Parathyroid adenoma (tissue), 2 donors: ENCODE data around the gene MEA1.
A peak's percentile ranks its signal among the peaks of the same experiment; 100 is the strongest.

Experiments
- H2AFZ ChIP-seq: fragments of 300-600 bp; sonication (generic); one replicate; pipeline ENCODE4 v1.7.0; 2017; ENCODE audit warnings: antibody characterized with exemption, mild to moderate bottlenecking
- H3K27ac ChIP-seq: fragments of 300-600 bp; sonication (generic); one replicate; pipeline ENCODE4 v1.7.0; 2017
- H3K27me3 ChIP-seq: fragments of 300-600 bp; sonication (generic); one replicate; pipeline ENCODE4 v1.7.0; 2017; ENCODE audit warnings: low read length; ENCODE audit not compliant: control insufficient read depth, insufficient read depth
- H3K36me3 ChIP-seq: fragments of 300-600 bp; sonication (generic); one replicate; pipeline ENCODE4 v1.7.0; 2017; ENCODE audit warnings: low read length; ENCODE audit not compliant: control insufficient read depth, insufficient read depth
- H3K4me1 ChIP-seq: fragments of 300-600 bp; sonication (generic); one replicate; pipeline ENCODE4 v1.7.0; 2017; ENCODE audit warnings: control low read depth
- H3K4me2 ChIP-seq: fragments of 300-600 bp; sonication (generic); one replicate; pipeline ENCODE4 v1.7.0; 2017; ENCODE audit warnings: low read length
- H3K4me3 ChIP-seq: fragments of 300-600 bp; sonication (generic); one replicate; pipeline ENCODE4 v1.7.0; 2017; ENCODE audit warnings: low read depth, low read length
- H3K79me2 ChIP-seq: fragments of 300-600 bp; sonication (generic); one replicate; pipeline ENCODE4 v1.7.0; 2017; ENCODE audit warnings: control low read depth
- H3K9ac ChIP-seq: fragments of 300-600 bp; sonication (generic); one replicate; pipeline ENCODE4 v1.7.0; 2017; ENCODE audit warnings: mild to moderate bottlenecking
- H3K9me3 ChIP-seq: fragments of 300-600 bp; sonication (generic); one replicate; pipeline ENCODE4 v1.7.0; 2017; ENCODE audit warnings: low read length; ENCODE audit not compliant: control insufficient read depth
- TF ChIP-seq, protein P1 (sequence below): fragments of 300-600 bp; sonication (generic); IDR thresholded peaks from one replicate; pipeline ENCODE4 v1.7.0; 2017; ENCODE audit warnings: antibody characterized with exemption, mild to moderate bottlenecking
- donor health status: primary hyperparathyroidism.

MEA1 gene

DNA sequence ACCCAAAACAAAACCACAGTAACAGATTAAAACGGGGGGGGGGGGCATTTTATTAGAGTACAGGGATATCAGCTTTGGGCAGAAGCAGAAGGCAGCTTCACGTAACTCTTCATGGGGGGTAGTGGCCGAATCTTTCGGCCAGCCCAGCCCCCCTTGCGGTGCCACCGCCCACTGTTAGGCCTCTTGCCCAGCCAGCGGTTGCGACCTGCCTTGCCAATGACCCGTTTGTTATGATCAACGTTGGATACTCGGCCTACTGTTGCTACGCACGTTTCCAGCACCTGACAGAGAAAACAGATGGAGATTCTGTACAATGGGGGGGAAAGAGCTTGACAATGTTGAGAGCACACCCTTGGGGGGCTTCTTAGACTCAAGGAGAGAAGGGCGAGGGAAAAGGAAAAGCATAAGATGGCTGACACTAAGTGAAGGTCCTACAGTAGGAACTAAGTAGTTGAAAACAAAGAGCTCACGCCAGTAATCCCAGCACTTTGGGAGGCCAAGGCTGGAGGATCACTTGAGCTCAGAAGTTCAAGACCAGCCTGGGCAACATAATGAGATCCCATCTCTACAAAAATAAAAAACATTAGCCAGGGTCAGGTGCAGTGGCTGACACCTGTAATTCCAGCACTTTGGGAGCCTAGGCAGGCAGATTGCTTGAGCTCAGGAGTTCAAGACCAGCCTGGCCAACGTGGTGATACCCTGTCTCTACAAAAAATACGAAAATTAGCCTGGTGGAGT lies 40.6 kb upstream of the MEA1 start:
- Histone ChIP-seq H2AFZ (peak overlapping the region; percentile 89), H3K4me3 (peak overlapping the region; percentile 73), H3K9me3 (no peaks in the 10 kb centered on the region), H3K79me2 (peaks cover 13% of the 10 kb centered on the region), H3K4me2 (peak overlapping the region; percentile 96), H3K9ac (no peak overlapping the region), H3K4me1 (peaks cover 37% of the 10 kb centered on the region), H3K27me3 (no peaks in the 10 kb centered on the region), H3K36me3 (no peaks in the 10 kb centered on the region), H3K27ac (peak overlapping the region; percentile 75)
- TF ChIP-seq, protein P1, sequence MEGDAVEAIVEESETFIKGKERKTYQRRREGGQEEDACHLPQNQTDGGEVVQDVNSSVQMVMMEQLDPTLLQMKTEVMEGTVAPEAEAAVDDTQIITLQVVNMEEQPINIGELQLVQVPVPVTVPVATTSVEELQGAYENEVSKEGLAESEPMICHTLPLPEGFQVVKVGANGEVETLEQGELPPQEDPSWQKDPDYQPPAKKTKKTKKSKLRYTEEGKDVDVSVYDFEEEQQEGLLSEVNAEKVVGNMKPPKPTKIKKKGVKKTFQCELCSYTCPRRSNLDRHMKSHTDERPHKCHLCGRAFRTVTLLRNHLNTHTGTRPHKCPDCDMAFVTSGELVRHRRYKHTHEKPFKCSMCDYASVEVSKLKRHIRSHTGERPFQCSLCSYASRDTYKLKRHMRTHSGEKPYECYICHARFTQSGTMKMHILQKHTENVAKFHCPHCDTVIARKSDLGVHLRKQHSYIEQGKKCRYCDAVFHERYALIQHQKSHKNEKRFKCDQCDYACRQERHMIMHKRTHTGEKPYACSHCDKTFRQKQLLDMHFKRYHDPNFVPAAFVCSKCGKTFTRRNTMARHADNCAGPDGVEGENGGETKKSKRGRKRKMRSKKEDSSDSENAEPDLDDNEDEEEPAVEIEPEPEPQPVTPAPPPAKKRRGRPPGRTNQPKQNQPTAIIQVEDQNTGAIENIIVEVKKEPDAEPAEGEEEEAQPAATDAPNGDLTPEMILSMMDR, result no peak

GRCh38 chr6:43053545-43054205 lies 39.9 kb upstream of the MEA1 start, which contains the start of gene CUL7:
TSS of gene CUL7 (minus strand) at chr6:43053851. CDS start at chr6:43052788, 1,063 bp downstream.
- peaks cover 8% of the 10 kb centered on the region for H3K79me2 ChIP-seq
- H3K4me2 ChIP-seq, result peak within 1 kb of the TSS; percentile 96
- peak within 1 kb of the TSS; percentile 75 for H3K27ac ChIP-seq
- no peaks in the 10 kb centered on the region for H3K36me3 ChIP-seq
- H3K9ac ChIP-seq, result peak within 1 kb of the TSS; percentile 46
- no peaks in the 10 kb centered on the region for H3K9me3 ChIP-seq
- TF ChIP-seq, protein P1, result no peak
- H3K4me1 ChIP-seq, result peaks cover 36% of the 10 kb centered on the region
- H3K4me3 ChIP-seq, result peak within 1 kb of the TSS; percentile 73
- no peaks in the 10 kb centered on the region for H3K27me3 ChIP-seq
- H2AFZ ChIP-seq, result peak within 1 kb of the TSS; percentile 89

DNA sequence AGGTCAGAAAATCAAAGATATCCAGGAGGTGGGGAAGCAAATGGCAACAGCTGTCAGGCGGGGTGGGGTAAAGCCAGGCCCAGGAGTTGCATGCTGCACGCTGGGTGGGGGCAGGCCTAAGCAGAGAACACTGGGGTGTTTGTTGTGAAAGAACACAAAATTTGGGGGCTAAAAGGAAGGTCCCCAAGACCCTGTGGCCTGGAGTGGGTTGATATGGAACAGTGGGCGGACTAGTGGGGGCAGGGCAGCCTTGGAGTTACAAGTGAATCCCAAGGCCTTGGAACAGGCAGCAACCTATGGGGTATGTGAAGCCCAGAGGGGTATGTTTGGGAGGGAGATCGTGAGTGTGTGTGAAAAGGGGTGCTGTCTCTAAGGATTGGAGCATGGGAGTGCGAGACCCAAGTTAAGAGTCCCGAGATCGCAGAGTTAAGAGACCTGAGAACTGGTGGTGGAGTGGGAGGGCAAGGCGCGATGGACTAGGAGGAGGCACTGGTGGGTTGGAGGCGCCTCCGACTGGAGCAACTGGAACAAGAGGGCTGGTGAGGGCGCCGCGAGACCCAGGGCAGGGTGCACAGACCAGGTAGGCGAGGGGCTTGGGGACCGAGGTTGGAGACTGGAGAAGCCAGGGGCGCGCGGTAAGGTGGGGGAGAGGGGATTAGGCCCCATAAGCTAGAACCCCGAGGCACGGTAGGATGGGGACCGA lies 39.2 kb upstream of the MEA1 start:
- Histone ChIP-seq H3K79me2 (peaks cover 3% of the 10 kb centered on the region), H3K4me3 (peak overlapping the region; percentile 73), H3K27me3 (no peaks in the 10 kb centered on the region), H3K27ac (peak overlapping the region; percentile 75), H3K4me2 (peak overlapping the region; percentile 96), H3K9ac (peak overlapping the region; percentile 46), H3K9me3 (no peaks in the 10 kb centered on the region), H2AFZ (peak overlapping the region; percentile 89), H3K4me1 (peaks cover 31% of the 10 kb centered on the region), H3K36me3 (no peaks in the 10 kb centered on the region)
- TF ChIP-seq, protein P1, result no peak

GRCh38 chr6:43052225-43052841 lies 38.6 kb upstream of the MEA1 start:
- TF ChIP-seq, protein P1, result no peak
- Histone ChIP-seq H3K9ac (no peak overlapping the region), H3K79me2 (no peaks in the 10 kb centered on the region), H2AFZ (no peak overlapping the region), H3K4me2 (peak overlapping the region; percentile 96), H3K9me3 (no peaks in the 10 kb centered on the region), H3K36me3 (no peaks in the 10 kb centered on the region), H3K27me3 (no peaks in the 10 kb centered on the region), H3K4me3 (no peak overlapping the region), H3K4me1 (peaks cover 31% of the 10 kb centered on the region), H3K27ac (peak overlapping the region; percentile 75)
